ENCODE measurements around the gene GFOD2. TPM values are rescaled to one million over a fixed set of nuclear protein-coding genes. Genes with fewer than 3 reads are reported as not detected.

The GFOD2 gene
- total and polyA plus RNA-seq, 2 of the 13 experiments (the other 11 are each of a cell fraction or from before 2014, with no cell fraction given): 11.1 to 17.2 TPM

DNA sequence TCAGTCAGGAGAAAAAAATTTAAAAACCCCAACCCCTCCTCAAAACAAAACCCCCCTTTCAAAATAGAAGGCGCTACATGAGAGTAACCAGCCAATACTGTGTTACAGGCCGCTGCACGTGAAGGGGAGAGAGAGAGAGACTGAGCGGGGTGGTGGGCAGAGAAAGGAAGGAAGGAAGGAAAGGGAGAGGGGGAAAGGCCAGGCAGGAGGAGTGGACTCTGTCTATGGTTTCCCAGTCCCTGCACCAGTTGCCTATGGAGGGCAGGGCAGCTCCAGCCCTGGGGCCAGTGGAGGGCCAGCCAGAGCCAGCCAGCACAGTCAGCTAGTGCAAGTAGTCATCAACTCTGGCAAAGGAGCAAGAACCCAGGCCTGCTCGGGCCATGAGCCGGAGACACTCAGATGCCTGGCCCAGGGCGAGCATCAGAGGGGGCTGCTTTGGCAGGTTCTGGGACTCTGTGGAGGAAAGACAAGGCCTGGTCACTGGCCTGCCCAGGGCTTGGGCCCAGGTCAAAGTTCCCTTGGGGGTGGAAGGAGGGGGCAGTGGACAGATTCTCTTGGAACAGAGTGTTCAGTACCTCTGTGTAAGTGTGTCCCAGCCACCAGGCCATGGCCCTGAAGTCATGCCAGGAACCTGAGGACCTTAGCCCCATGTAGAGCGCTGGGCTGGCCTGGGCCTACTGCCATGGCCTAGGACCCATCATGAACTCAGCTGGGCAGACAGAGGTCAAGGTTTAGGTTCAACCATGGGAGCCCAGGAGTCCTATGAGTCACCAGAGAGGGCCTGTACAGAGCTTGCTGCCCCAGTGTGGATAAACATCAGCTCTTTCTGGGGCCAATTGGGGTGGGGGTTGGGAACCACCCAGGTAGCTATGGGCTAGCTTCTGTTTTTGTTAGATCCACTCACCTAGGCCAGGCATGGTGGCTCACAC, 7.3 kb upstream of the GFOD2 start (continued):
- TF ChIP-seq, protein P1, sequence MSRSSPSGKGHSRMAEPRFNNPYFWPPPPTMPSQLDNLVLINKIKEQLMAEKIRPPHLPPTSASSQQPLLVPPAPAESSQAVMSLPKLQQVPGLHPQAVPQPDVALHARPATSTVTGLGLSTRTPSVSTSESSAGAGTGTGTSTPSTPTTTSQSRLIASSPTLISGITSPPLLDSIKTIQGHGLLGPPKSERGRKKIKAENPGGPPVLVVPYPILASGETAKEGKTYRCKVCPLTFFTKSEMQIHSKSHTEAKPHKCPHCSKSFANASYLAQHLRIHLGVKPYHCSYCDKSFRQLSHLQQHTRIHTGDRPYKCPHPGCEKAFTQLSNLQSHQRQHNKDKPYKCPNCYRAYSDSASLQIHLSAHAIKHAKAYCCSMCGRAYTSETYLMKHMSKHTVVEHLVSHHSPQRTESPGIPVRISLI (CRISPR knock-in tag; IDR thresholded peaks at IDR 0.05; ENCODE audit: borderline replicate concordance): no peak
- TF ChIP-seq ZNF33B (CRISPR knock-in tag; IDR thresholded peaks at IDR 0.05) (no peak), MZF1 (CRISPR knock-in tag; IDR thresholded peaks at IDR 0.05; ENCODE audit: borderline replicate concordance) (no peak), SIN3A (IDR thresholded peaks at IDR 0.05; ENCODE audit: borderline replicate concordance, low read depth, low read length) (no peak), ZNF674 (CRISPR knock-in tag; IDR thresholded peaks at IDR 0.05; ENCODE audit: low read depth) (no peak), DBP (CRISPR knock-in tag; IDR thresholded peaks at IDR 0.05; ENCODE audit: not compliant biosample characterization) (no peak), NFKBIZ (CRISPR knock-in tag; IDR thresholded peaks at IDR 0.05) (no peak), TSC22D2 (CRISPR knock-in tag; IDR thresholded peaks at IDR 0.05; ENCODE audit: borderline replicate concordance) (no peak), TOPORS (CRISPR knock-in tag; IDR thresholded peaks at IDR 0.05) (no peak), IRF9 (CRISPR knock-in tag; IDR thresholded peaks at IDR 0.05; ENCODE audit: borderline replicate concordance) (no peak), ZNF749 (CRISPR knock-in tag; IDR thresholded peaks at IDR 0.05; ENCODE audit: borderline replicate concordance) (no peak), TCF7 (IDR thresholded peaks at IDR 0.05; ENCODE audit: low read depth) (no peak), POLR2AphosphoS5 (IDR thresholded peaks at IDR 0.05; ENCODE audit: low read depth, low read length) (no peak), ZNF292 (CRISPR knock-in tag; IDR thresholded peaks at IDR 0.05; ENCODE audit: borderline replicate concordance, low read depth) (no peak), SCMH1 (CRISPR knock-in tag; IDR thresholded peaks at IDR 0.05; ENCODE audit: borderline replicate concordance) (no peak), NFE2 (CRISPR knock-in tag; IDR thresholded peaks at IDR 0.05) (no peak), IRX3 (CRISPR knock-in tag; IDR thresholded peaks at IDR 0.05; ENCODE audit: borderline replicate concordance, low read depth) (no peak), CEBPG (CRISPR knock-in tag; IDR thresholded peaks at IDR 0.05) (no peak), ATAD3A (CRISPR knock-in tag; IDR thresholded peaks at IDR 0.05) (no peak), ZBTB42 (CRISPR knock-in tag; IDR thresholded peaks at IDR 0.05) (no peak), ZNF431 (CRISPR knock-in tag; IDR thresholded peaks at IDR 0.05; ENCODE audit: borderline replicate concordance, low read depth) (0 out of 2 replicates have a peak, but pooled peaks have one; percentile 26)
- TF ChIP-seq, protein P2, sequence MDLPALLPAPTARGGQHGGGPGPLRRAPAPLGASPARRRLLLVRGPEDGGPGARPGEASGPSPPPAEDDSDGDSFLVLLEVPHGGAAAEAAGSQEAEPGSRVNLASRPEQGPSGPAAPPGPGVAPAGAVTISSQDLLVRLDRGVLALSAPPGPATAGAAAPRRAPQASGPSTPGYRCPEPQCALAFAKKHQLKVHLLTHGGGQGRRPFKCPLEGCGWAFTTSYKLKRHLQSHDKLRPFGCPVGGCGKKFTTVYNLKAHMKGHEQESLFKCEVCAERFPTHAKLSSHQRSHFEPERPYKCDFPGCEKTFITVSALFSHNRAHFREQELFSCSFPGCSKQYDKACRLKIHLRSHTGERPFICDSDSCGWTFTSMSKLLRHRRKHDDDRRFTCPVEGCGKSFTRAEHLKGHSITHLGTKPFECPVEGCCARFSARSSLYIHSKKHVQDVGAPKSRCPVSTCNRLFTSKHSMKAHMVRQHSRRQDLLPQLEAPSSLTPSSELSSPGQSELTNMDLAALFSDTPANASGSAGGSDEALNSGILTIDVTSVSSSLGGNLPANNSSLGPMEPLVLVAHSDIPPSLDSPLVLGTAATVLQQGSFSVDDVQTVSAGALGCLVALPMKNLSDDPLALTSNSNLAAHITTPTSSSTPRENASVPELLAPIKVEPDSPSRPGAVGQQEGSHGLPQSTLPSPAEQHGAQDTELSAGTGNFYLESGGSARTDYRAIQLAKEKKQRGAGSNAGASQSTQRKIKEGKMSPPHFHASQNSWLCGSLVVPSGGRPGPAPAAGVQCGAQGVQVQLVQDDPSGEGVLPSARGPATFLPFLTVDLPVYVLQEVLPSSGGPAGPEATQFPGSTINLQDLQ (CRISPR knock-in tag; IDR thresholded peaks at IDR 0.05): no peak
- TF ChIP-seq, protein P3, sequence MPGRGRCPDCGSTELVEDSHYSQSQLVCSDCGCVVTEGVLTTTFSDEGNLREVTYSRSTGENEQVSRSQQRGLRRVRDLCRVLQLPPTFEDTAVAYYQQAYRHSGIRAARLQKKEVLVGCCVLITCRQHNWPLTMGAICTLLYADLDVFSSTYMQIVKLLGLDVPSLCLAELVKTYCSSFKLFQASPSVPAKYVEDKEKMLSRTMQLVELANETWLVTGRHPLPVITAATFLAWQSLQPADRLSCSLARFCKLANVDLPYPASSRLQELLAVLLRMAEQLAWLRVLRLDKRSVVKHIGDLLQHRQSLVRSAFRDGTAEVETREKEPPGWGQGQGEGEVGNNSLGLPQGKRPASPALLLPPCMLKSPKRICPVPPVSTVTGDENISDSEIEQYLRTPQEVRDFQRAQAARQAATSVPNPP (CRISPR knock-in tag; IDR thresholded peaks at IDR 0.05): no peak
